HCT116 (cell line): ENCODE data around the gene SORCS2. TPM values are rescaled to one million over a fixed set of nuclear protein-coding genes. Genes with fewer than 3 reads are reported as not detected.

ENCODE experiments used
- microRNA-seq: library from miRNA; unstranded; fragments of <30 nt; microRNA quantifications from one replicate; pipeline ENCODE4, GENCODE V29; 2016; ENCODE audit warnings: borderline number of aligned reads
- total RNA-seq: library from RNA; stranded (reverse); gene quantifications from one replicate; pipeline ENCODE4 v1.2.1, GENCODE V29; 2021; ENCODE audit not compliant: unreplicated experiment

Gene SORCS2
- total RNA-seq, 1 experiment from 2014 or later, result 0.37 TPM

Small RNA genes within 50 kb of the gene (microRNA-seq; reads per million reads assigned to microRNA genes)
- gene MIR4274, result not detected
- not detected for gene MIR4798

Other genes starting within 250 kb of the SORCS2 start
- 13.4 TPM for gene TADA2B, start 149.2 kb upstream of the SORCS2 start, total RNA-seq
- gene GRPEL1, start 124.5 kb upstream of the SORCS2 start, total RNA-seq, result 80.1 TPM
- 0.05 TPM for gene PSAPL1, start 242.4 kb downstream of the SORCS2 start, total RNA-seq